OCI-LY3 (cell line): ENCODE results near the gene ISX.

Experiments used
- CTCF ChIP-seq: fragments of 200-600, 300-600 bp; sonication (generic); IDR thresholded peaks from 2 replicates; pipeline ENCODE4 v1.5.1; 2014; ENCODE audit warnings: antibody characterized with exemption, low read length, low read depth
- EZH2phosphoT487 ChIP-seq: fragments of 200-600 bp; shearing (Covaris generic); IDR thresholded peaks from 2 replicates; pipeline ENCODE4 v1.6.1; 2018; ENCODE audit warnings: antibody characterized with exemption, mixed run types, low read depth

DNA sequence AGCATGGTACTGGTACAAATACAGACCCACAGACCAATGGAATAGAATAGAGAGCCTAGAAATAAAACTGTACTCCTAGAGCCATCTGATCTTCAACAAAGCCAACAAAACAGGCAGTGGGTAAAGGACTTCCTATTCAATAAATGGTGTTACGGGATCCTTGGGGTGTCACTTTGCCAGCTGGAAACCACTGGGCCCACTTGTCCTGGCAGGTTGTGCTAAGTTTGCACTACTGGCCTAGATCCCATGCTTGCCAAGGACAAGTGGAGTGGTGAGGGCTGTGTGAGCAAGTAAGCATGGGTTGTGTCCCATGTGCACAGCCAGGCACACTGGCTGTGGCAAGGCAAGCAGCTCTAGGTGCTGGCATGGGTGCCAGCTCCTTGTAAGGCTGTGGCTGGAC, 8.8 kb upstream of the ISX start:
- no peak for TF ChIP-seq CTCF
- TF ChIP-seq EZH2phosphoT487, result no peak
